BJ (cell line): ENCODE results near the gene ALAS1. TPM values are rescaled to one million over a fixed set of nuclear protein-coding genes. Genes with fewer than 3 reads are reported as not detected.

Experiments used
- CTCF ChIA-PET: fragments of 350-600 bp; formaldehyde crosslinking; extraction: SDS; loops from one replicate; lab custom pipeline; 2021; ENCODE audit warnings: antibody characterized with exemption, inconsistent platforms; lab: Yijun Ruan, JAX
- POLR2A ChIA-PET: fragments of 300-600 bp; sonication (Branson Sonifier 250); formaldehyde crosslinking; extraction: SDS; loops from one replicate; lab custom pipeline; 2021; ENCODE audit warnings: antibody characterized with exemption; lab: Charles Lee
- DNase-seq: peaks from one replicate; pipeline ENCODE4 v3.0.0-alpha.2; 2011; ENCODE audit warnings: low read depth
- H3K27me3 ChIP-seq: 2 replicates; pipeline ENCODE4 v1.6.0; 2011; ENCODE audit warnings: low read length; ENCODE audit not compliant: control insufficient read depth, insufficient read depth
- H3K36me3 ChIP-seq: 2 replicates; pipeline ENCODE4 v1.5.1; 2011; ENCODE audit warnings: low read length; ENCODE audit not compliant: control insufficient read depth, insufficient read depth
- H3K4me3 ChIP-seq: 2 replicates; pipeline ENCODE4 v1.5.1; 2011; ENCODE audit warnings: low read depth, mild to moderate bottlenecking, control low read depth, low read length
- CTCF ChIP-seq: IDR thresholded peaks from 2 replicates; pipeline ENCODE4 v1.5.1; 2011; ENCODE audit warnings: low read depth, mild to moderate bottlenecking, control low read depth, inconsistent platforms, low read length, moderate library complexity; ENCODE audit not compliant: insufficient read depth
- polyA plus RNA-seq: library from polyadenylated mRNA; depleted of rRNA; stranded (reverse); fragments of >200 nt; gene quantifications from 2 replicates; pipeline ENCODE4 v1.2.3, GENCODE V29; 2011; rRNA removed

ALAS1 gene
- polyA plus RNA-seq, 1 experiment, result 51.7 TPM

- CTCF ChIA-PET, result interaction anchor here (1.7 kb wide), 1 partner anchor 18 kb away, joined by 4 read pairs; no protein-coding TSS in a partner anchor
- peaks cover 29% of the 10 kb centered on the region for H3K36me3 ChIP-seq
- H3K4me3 ChIP-seq, result no peak overlapping the region
- no peak for DNase-seq
- H3K27me3 ChIP-seq, result no peaks in the 10 kb centered on the region
- POLR2A ChIA-PET, result no interaction called here
- no peak for TF ChIP-seq CTCF
Observed at GRCh38 chr3:52259035-52259434, 61.1 kb downstream of the ALAS1 start.

- no peak for DNase-seq
- TF ChIP-seq CTCF, result no peak
- H3K27me3 ChIP-seq, result no peaks in the 10 kb centered on the region
- ChIA-PET CTCF (interaction anchor here (1.6 to 1.7 kb wide), 2 partner anchors 13 to 17 kb away, joined by 3 to 4 read pairs; no protein-coding TSS in a partner anchor), POLR2A (no interaction called here)
- no peak overlapping the region for H3K4me3 ChIP-seq
- peaks cover 29% of the 10 kb centered on the region for H3K36me3 ChIP-seq
Observed at GRCh38 chr3:52259448-52259847, 61.5 kb downstream of the ALAS1 start.

- no peaks in the 10 kb centered on the region for H3K27me3 ChIP-seq
- peaks cover 24% of the 10 kb centered on the region for H3K36me3 ChIP-seq
- TF ChIP-seq CTCF, result no peak
- DNase-seq, result no peak
- H3K4me3 ChIP-seq, result no peak overlapping the region
- ChIA-PET POLR2A (no interaction called here), CTCF (interaction anchor here (0.8 to 1.4 kb wide), 3 partner anchors 14 to 77 kb away, joined by 3 to 4 read pairs (median 3); no protein-coding TSS in a partner anchor)
Observed at GRCh38 chr3:52262447-52262846, 64.5 kb downstream of the ALAS1 start.

Other genes starting within 250 kb of the ALAS1 start
- not detected in 2 replicates for gene GPR62, start 242.8 kb upstream of the ALAS1 start, polyA plus RNA-seq
- 55.9 and 88.7 TPM in 2 replicates for gene PCBP4, start 230.7 kb upstream of the ALAS1 start, polyA plus RNA-seq
- gene ABHD14B, start 224.1 kb upstream of the ALAS1 start, polyA plus RNA-seq, result 53.6 and 61.1 TPM in 2 replicates
- 10.7 and 16.5 TPM in 2 replicates for gene ABHD14A, start 223.1 kb upstream of the ALAS1 start, polyA plus RNA-seq
- gene ACY1, start 214.6 kb upstream of the ALAS1 start, polyA plus RNA-seq, result 31.7 and 55.7 TPM in 2 replicates
- 1,978 and 2,324 TPM in 2 replicates for gene RPL29, start 202.3 kb upstream of the ALAS1 start, polyA plus RNA-seq
- gene DUSP7, start 141.6 kb upstream of the ALAS1 start, polyA plus RNA-seq, result 25.7 and 37.0 TPM in 2 replicates
- 9.3 and 18.4 TPM in 2 replicates for gene POC1A, start 43.7 kb upstream of the ALAS1 start, polyA plus RNA-seq
- gene TLR9, start 27.5 kb downstream of the ALAS1 start, polyA plus RNA-seq, result 0.07 TPM in 1 of 2 replicates, not detected in the other
- 109 and 205 TPM in 2 replicates for gene TWF2, start 41.0 kb downstream of the ALAS1 start, polyA plus RNA-seq
- 38.5 and 52.2 TPM in 2 replicates for gene PPM1M, start 47.6 kb downstream of the ALAS1 start, polyA plus RNA-seq
- 42.3 and 62.8 TPM in 2 replicates for gene WDR82, start 80.5 kb downstream of the ALAS1 start, polyA plus RNA-seq
- 4.6 and 7.8 TPM in 2 replicates for gene GLYCTK, start 89.7 kb downstream of the ALAS1 start, polyA plus RNA-seq
- 2.7 and 4.8 TPM in 2 replicates for gene DNAH1, start 118.2 kb downstream of the ALAS1 start, polyA plus RNA-seq
- gene BAP1, start 211.8 kb downstream of the ALAS1 start, polyA plus RNA-seq, result 35.9 and 62.0 TPM in 2 replicates
- 4.3 and 4.9 TPM in 2 replicates for gene PHF7, start 212.5 kb downstream of the ALAS1 start, polyA plus RNA-seq
- not detected in 2 replicates for gene SEMA3G, start 246.9 kb downstream of the ALAS1 start, polyA plus RNA-seq